Hepatocyte (in vitro differentiated cells): ENCODE data around the gene SMAD3. TPM values are rescaled to one million over a fixed set of nuclear protein-coding genes. Genes with fewer than 3 reads are reported as not detected.
A peak's percentile ranks its signal among the peaks of the same experiment; 100 is the strongest.

Experiments used
- DNase-seq: peaks from one replicate; pipeline ENCODE4 v3.0.0-alpha.2; 2016; ENCODE audit warnings: low spot score
- H2AFZ ChIP-seq: fragments of 200-600 bp; sonication (generic); 2 replicates; pipeline ENCODE4 v1.6.0; 2016; ENCODE audit warnings: antibody characterized with exemption, mild to moderate bottlenecking
- H3K27ac ChIP-seq: fragments of 200-600 bp; sonication (generic); 2 replicates; pipeline ENCODE4 v1.5.1; 2016; ENCODE audit warnings: mild to moderate bottlenecking
- H3K27me3 ChIP-seq: fragments of 200-600 bp; sonication (generic); 2 replicates; pipeline ENCODE4 v1.6.1; 2016
- H3K36me3 ChIP-seq: fragments of 200-600 bp; sonication (generic); replicated peaks from 2 replicates; pipeline ENCODE4 v1.5.1; 2016; ENCODE audit warnings: low read depth; ENCODE audit not compliant: insufficient read depth
- H3K4me1 ChIP-seq: fragments of 200-600 bp; sonication (generic); 2 replicates; pipeline ENCODE4 v1.5.1; 2016; ENCODE audit warnings: mild to moderate bottlenecking, moderate library complexity; ENCODE audit not compliant: insufficient read depth
- H3K4me2 ChIP-seq: fragments of 200-600 bp; sonication (generic); 2 replicates; pipeline ENCODE4 v1.6.0; 2016
- H3K4me3 ChIP-seq: fragments of 200-600 bp; sonication (generic); 2 replicates; pipeline ENCODE4 v1.5.1; 2016; ENCODE audit warnings: mild to moderate bottlenecking
- H3K79me2 ChIP-seq: fragments of 200-600 bp; sonication (generic); 2 replicates; pipeline ENCODE4 v1.6.0; 2017; ENCODE audit warnings: mild to moderate bottlenecking
- H3K9me2 ChIP-seq: fragments of 200-600 bp; sonication (generic); replicated peaks from 2 replicates; pipeline ENCODE4 v1.6.0; 2017; ENCODE audit warnings: mild to moderate bottlenecking; ENCODE audit not compliant: insufficient read depth
- H3K9me3 ChIP-seq: fragments of 200-600 bp; sonication (generic); 2 replicates; pipeline ENCODE4 v1.5.1; 2016; ENCODE audit warnings: low read depth, mild to moderate bottlenecking
- H4K20me1 ChIP-seq: fragments of 200-600 bp; sonication (generic); 2 replicates; pipeline ENCODE4 v1.6.0; 2016; ENCODE audit warnings: mild to moderate bottlenecking; ENCODE audit not compliant: insufficient read depth, poor library complexity, severe bottlenecking
- EZH2 ChIP-seq: fragments of 200-600 bp; sonication (generic); IDR thresholded peaks from 2 replicates; pipeline ENCODE4 v1.6.1; 2016; ENCODE audit warnings: antibody characterized with exemption, mild to moderate bottlenecking, borderline replicate concordance
- EZH2phosphoT487 ChIP-seq: fragments of 200-600 bp; sonication (generic); IDR thresholded peaks from one replicate; pipeline ENCODE4 v1.6.1; 2018; ENCODE audit warnings: antibody characterized with exemption, mild to moderate bottlenecking, low read depth, moderate library complexity; ENCODE audit not compliant: unreplicated experiment, severe bottlenecking
- WGBS: methylation state at CpG from one replicate; pipeline ENCODE4 v1.1.6; 2016; ENCODE audit warnings: low lambda C conversion rate; ENCODE audit errors: missing lambda C conversion rate; 5-methylcytosine and 5-hydroxymethylcytosine counted together
- polyA plus RNA-seq: library from polyadenylated mRNA; unstranded; fragments of >200 nt; fragmentation: Nextera tagmentation; extraction: Ambion mirVana; gene quantifications from 2 replicates; pipeline ENCODE4 v1.2.1, GENCODE V29; 2016
- total RNA-seq: library from RNA; depleted of rRNA; stranded (reverse); fragments of >200 nt; gene quantifications from 2 replicates; pipeline ENCODE4 v1.2.3, GENCODE V29; 2014
- TF ChIP-seq, protein P1 (sequence below): fragments of 200-600 bp; sonication (generic); IDR thresholded peaks from 2 replicates; pipeline ENCODE4 v1.5.1; 2016; ENCODE audit warnings: antibody characterized with exemption, mild to moderate bottlenecking; ENCODE audit not compliant: poor library complexity

Gene SMAD3
- total and polyA plus RNA-seq, 2 experiments from 2014 or later: 24.7 to 32.2 TPM

DNA sequence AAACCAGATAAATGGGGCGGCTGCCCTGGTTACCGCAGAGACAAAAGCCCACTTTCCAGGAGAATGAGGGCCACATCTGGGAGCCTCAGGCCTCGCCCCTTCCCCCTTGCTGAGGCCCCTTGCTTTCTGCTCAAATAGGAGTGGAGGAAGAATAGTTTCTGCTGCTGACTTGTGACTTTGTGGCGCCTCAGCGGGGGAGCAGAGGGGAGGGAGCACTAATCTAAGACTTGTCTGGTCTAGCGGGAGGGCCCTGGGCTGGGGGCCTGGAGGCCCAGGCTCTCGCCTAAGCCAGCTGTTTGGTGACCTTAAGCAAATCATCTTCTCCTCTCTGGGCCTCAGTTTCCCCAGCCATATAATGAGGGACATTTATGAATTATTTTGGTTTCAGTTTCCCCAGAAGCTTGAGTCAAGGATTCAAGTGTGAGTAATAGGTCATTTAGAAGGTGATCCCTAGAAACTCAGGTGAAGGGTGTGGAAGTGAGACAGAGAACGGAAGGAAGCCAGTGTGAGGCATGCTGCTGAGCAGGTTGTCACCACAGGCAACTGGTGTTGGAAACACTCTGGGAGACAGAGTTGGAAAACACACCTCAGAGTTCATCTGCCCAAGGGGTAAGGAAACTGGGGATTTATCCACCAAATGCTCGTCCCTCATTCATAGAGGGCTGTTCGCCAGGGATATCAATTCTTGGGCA lies 25.9 kb upstream of the SMAD3 start:
- Histone ChIP-seq H3K9me2 (no peaks in the 10 kb centered on the region), H3K4me2 (peak overlapping the region; percentile 22), H3K4me3 (no peak overlapping the region), H4K20me1 (no peaks in the 10 kb centered on the region), H3K36me3 (no peaks in the 10 kb centered on the region), H2AFZ (no peak overlapping the region), H3K27me3 (no peaks in the 10 kb centered on the region), H3K9me3 (no peaks in the 10 kb centered on the region), H3K79me2 (no peaks in the 10 kb centered on the region), H3K27ac (peak overlapping the region; percentile 49), H3K4me1 (peaks cover 36% of the 10 kb centered on the region)
- DNase-seq: peak; percentile 55
- 57% methylated on average over 10 of the region's 10 CpGs for WGBS
- TF ChIP-seq EZH2 (no peak), EZH2phosphoT487 (no peak)
- TF ChIP-seq, protein P1, sequence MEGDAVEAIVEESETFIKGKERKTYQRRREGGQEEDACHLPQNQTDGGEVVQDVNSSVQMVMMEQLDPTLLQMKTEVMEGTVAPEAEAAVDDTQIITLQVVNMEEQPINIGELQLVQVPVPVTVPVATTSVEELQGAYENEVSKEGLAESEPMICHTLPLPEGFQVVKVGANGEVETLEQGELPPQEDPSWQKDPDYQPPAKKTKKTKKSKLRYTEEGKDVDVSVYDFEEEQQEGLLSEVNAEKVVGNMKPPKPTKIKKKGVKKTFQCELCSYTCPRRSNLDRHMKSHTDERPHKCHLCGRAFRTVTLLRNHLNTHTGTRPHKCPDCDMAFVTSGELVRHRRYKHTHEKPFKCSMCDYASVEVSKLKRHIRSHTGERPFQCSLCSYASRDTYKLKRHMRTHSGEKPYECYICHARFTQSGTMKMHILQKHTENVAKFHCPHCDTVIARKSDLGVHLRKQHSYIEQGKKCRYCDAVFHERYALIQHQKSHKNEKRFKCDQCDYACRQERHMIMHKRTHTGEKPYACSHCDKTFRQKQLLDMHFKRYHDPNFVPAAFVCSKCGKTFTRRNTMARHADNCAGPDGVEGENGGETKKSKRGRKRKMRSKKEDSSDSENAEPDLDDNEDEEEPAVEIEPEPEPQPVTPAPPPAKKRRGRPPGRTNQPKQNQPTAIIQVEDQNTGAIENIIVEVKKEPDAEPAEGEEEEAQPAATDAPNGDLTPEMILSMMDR: no peak

DNA sequence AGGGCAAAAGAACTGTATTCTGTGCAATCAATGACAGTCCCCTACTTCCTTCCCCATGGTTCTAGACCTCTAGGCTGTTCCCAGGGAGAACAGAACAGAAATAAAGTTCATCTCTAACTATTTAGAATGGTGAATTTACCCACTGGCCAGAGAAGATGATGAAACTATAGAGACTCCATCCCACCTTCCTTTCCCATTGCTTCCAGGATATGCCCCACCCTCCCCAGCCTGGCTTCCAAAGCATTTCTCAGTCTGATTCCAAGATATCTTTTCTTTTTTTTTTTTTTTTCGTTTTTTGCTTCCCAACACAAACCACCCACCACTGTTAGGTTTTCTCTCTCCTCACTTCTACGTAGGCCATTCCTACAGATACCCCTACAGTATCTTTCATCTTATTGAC lies 25.1 kb upstream of the SMAD3 start:
- no peaks in the 10 kb centered on the region for H4K20me1 ChIP-seq
- DNase-seq: no peak
- no peaks in the 10 kb centered on the region for H3K36me3 ChIP-seq
- H3K9me2 ChIP-seq: no peaks in the 10 kb centered on the region
- no peak overlapping the region for H3K4me2 ChIP-seq
- H2AFZ ChIP-seq: no peak overlapping the region
- no peaks in the 10 kb centered on the region for H3K27me3 ChIP-seq
- no peaks in the 10 kb centered on the region for H3K79me2 ChIP-seq
- H3K4me1 ChIP-seq: peaks cover 37% of the 10 kb centered on the region
- 67% methylated on average over 2 of the region's 2 CpGs for whole genome bisulfite sequencing
- TF ChIP-seq, protein P1: no peak
- TF ChIP-seq EZH2 (no peak), EZH2phosphoT487 (no peak)
- no peak overlapping the region for H3K4me3 ChIP-seq
- peak overlapping the region; percentile 49 for H3K27ac ChIP-seq
- H3K9me3 ChIP-seq: no peaks in the 10 kb centered on the region

DNA sequence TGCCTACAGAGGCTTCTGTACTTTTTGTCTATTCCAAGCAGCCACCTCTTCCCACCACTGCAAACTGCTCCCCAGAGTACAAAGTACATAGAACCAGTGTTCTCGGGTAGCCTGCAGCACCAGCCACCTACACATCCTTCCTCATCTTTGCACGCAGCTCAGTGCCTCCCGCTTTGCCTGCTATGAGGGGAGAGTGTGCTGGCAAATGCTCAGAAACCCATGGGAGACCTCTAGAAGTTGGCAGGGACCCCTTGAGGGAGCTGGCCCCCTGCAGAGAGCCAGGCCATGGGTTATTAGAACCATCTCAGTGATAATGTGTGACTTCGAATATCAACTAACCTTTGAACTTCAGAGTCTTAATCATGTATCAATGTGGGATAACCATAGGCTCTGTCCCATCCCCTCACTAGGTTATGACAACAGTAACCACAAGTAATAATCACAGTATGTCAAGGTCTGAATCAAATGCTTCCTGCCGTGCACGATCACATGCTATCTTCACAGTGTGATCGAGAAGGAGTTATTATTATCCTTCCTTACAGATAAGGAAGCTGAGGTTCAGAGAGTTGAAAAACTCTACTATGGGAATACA lies 22.8 kb upstream of the SMAD3 start:
- Histone ChIP-seq H3K79me2 (no peaks in the 10 kb centered on the region), H2AFZ (no peak overlapping the region), H3K4me3 (no peak overlapping the region), H3K9me3 (no peaks in the 10 kb centered on the region), H3K36me3 (no peaks in the 10 kb centered on the region), H3K9me2 (no peaks in the 10 kb centered on the region), H3K27ac (peak overlapping the region; percentile 72), H3K4me2 (no peak overlapping the region), H3K4me1 (peaks cover 37% of the 10 kb centered on the region), H4K20me1 (no peaks in the 10 kb centered on the region), H3K27me3 (no peaks in the 10 kb centered on the region)
- peak; percentile 38 for DNase-seq
- 67% methylated on average over 7 of the region's 7 CpGs for WGBS
- TF ChIP-seq, protein P1: no peak
- no peak for TF ChIP-seq EZH2phosphoT487
- TF ChIP-seq EZH2: no peak
